GM12878 (cell line): ENCODE data around the gene ZNF407.

ENCODE experiments used
- CHD2 ChIP-seq: IDR thresholded peaks from 2 replicates; pipeline ENCODE4 v1.6.1; 2011; ENCODE audit warnings: low read depth, low read length, improper control_type of control experiment, borderline replicate concordance
- CTCF ChIP-seq, 3 experiments: IDR thresholded peaks in 2 of 3; conservative IDR thresholded peaks in 1 of 3; 2 replicates each; pipeline ENCODE4 v1.5.1; 2011; ENCODE audit warnings: low read depth in 3 of 3, low read length in 3 of 3, mild to moderate bottlenecking in 3 of 3, control low read depth in 2 of 3, moderate library complexity in 2 of 3, inconsistent platforms in 1 of 3, mixed read lengths in 1 of 3; ENCODE audit not compliant: control insufficient read depth in 2 of 3, insufficient read depth in 1 of 3; ENCODE audit errors: extremely low read depth in 1 of 3
- EP300 ChIP-seq, 2 experiments: fragments of 150-350 bp in 1 of 2; IDR thresholded peaks; 2 replicates each; pipeline ENCODE4 v1.6.1; 2011 to 2012; ENCODE audit warnings: low read depth in 2 of 2, low read length in 2 of 2, borderline replicate concordance in 1 of 2, improper control_type of control experiment in 1 of 2, inconsistent platforms in 1 of 2; ENCODE audit not compliant: control insufficient read depth in 1 of 2
- HDAC2 ChIP-seq: fragments of 200-600 bp; sonication (generic); IDR thresholded peaks from 2 replicates; pipeline ENCODE4 v1.6.1; 2017
- JUND ChIP-seq: IDR thresholded peaks from 2 replicates; pipeline ENCODE4 v1.6.1; 2012; ENCODE audit warnings: low read depth, mild to moderate bottlenecking, low read length, improper control_type of control experiment, moderate library complexity
- NR2F1 ChIP-seq: fragments of 450-650 bp; conservative IDR thresholded peaks from 2 replicates; pipeline ENCODE4 v1.6.1; 2017; ENCODE audit warnings: mild to moderate bottlenecking
- RAD21 ChIP-seq: IDR thresholded peaks from 2 replicates; pipeline ENCODE4 v1.6.1; 2011; ENCODE audit warnings: mild to moderate bottlenecking, low read depth, low read length, moderate library complexity; ENCODE audit not compliant: insufficient read depth
- STAT1 ChIP-seq: fragments of 450-650 bp; conservative IDR thresholded peaks from 2 replicates; pipeline ENCODE4 v1.6.1; 2014; ENCODE audit warnings: antibody characterized with exemption, mild to moderate bottlenecking
- STAT3 ChIP-seq: IDR thresholded peaks from 2 replicates; pipeline ENCODE4 v1.6.1; 2011; ENCODE audit warnings: low read depth, low read length, improper control_type of control experiment
- SUZ12 ChIP-seq: fragments of 200-600 bp; sonication (generic); IDR thresholded peaks from one replicate; pipeline ENCODE4 v1.6.1; 2018; ENCODE audit warnings: antibody characterized with exemption, mild to moderate bottlenecking; ENCODE audit not compliant: unreplicated experiment
- TAF1 ChIP-seq: IDR thresholded peaks from 2 replicates; pipeline ENCODE4 v1.6.1; 2011; ENCODE audit warnings: mild to moderate bottlenecking, low read depth, low read length, borderline replicate concordance
- USF2 ChIP-seq: IDR thresholded peaks from 2 replicates; pipeline ENCODE4 v1.6.1; 2011; ENCODE audit warnings: low read depth, low read length, improper control_type of control experiment, borderline replicate concordance

- TF ChIP-seq STAT3 (no peak), CTCF (IDR thresholded peaks at IDR 0.05 in 2 of 3, conservative IDR thresholded peaks at IDR 0.05 in 1 of 3; ENCODE audit: control insufficient read depth in 2 of 3, extremely low read depth in 1 of 3, insufficient read depth in 1 of 3, low read depth in 3 of 3, low read length in 3 of 3) (no peak), STAT1 (no peak), EP300 (IDR thresholded peaks at IDR 0.05; ENCODE audit: borderline replicate concordance in 1 of 2, control insufficient read depth in 1 of 2, low read depth in 2 of 2, low read length in 2 of 2) (no peak), CHD2 (no peak), NR2F1 (no peak), TAF1 (no peak), HDAC2 (no peak), USF2 (no peak), SUZ12 (no peak), RAD21 (no peak), JUND (no peak)
Measured at GRCh38 chr18:74661691-74662090, 64.0 kb downstream of the ZNF407 start.
